HepG2 (cell line): ENCODE results near the gene HIPK4. TPM values are rescaled to one million over a fixed set of nuclear protein-coding genes. Genes with fewer than 3 reads are reported as not detected.

Source experiments
- ATAC-seq: fragments of 200-7000 bp; cut with Tn5 transposase; 3 replicates; pipeline ENCODE4 v1.9.1; 2020; ENCODE audit warnings: mild to moderate bottlenecking, moderate library complexity
- BruUV-seq: library from RNA; stranded (reverse); fragments of 400-500 nt; replicated peaks from 2 replicates; lab custom pipeline; 2021; lab: Mats Ljungman, UMichigan
- CTCF ChIA-PET: fragments of 300-600 bp; formaldehyde crosslinking; extraction: SDS; loops from one replicate; lab custom pipeline; 2021; ENCODE audit warnings: low total read pairs, inconsistent platforms, low intra/inter-chr PET ratio; lab: Yijun Ruan, JAX
- POLR2A ChIA-PET: fragments of 350-600 bp; sonication (Branson Sonifier 250); formaldehyde crosslinking; loops from one replicate; lab custom pipeline; 2020; ENCODE audit warnings: antibody characterized with exemption, inconsistent platforms; lab: Yijun Ruan, JAX
- DNase-seq: peaks from one replicate; pipeline ENCODE4 v3.0.0-alpha.2; 2015; ENCODE audit warnings: low spot score
- FAIRE-seq: peaks from 3 replicates; lab custom pipeline; 2011; peaks lifted over from hg19 to GRCh38; lab: Jason Lieb, UNC
- H2AFZ ChIP-seq: one replicate; pipeline ENCODE4 v1.6.1; 2011; ENCODE audit warnings: low read length, inconsistent platforms
- H3K27ac ChIP-seq: fragments of 300-600 bp; 3 replicates; pipeline ENCODE4 v1.8.0; 2011; ENCODE audit warnings: mixed run types, mild to moderate bottlenecking, mixed read lengths, low read length, inconsistent platforms; ENCODE audit not compliant: insufficient read depth; ENCODE audit errors: extremely low read length
- H3K27me3 ChIP-seq, 2 experiments: fragments of 200-600 bp in 1 of 2; 2 replicates in 1 of 2; 3 replicates in 1 of 2; pipeline versions ENCODE4 v1.6.0 to v1.8.0; 2011; ENCODE audit warnings: low read length in 2 of 2, mild to moderate bottlenecking in 2 of 2, moderate library complexity in 2 of 2, inconsistent platforms in 1 of 2; ENCODE audit not compliant: insufficient read depth in 2 of 2, control insufficient read depth in 1 of 2
- H3K36me3 ChIP-seq, 2 experiments: fragments of 200-600 bp in 1 of 2; replicated peaks in 1 of 2; 2 replicates in 1 of 2; 3 replicates in 1 of 2; pipeline versions ENCODE4 v1.5.1 to v1.8.0; 2011; ENCODE audit warnings: low read length in 2 of 2, inconsistent platforms in 1 of 2; ENCODE audit not compliant: insufficient read depth in 2 of 2, control insufficient read depth in 1 of 2
- H3K4me1 ChIP-seq: 2 replicates; pipeline ENCODE4 v1.5.1; 2012; ENCODE audit warnings: low read length, inconsistent platforms; ENCODE audit not compliant: insufficient read depth
- H3K4me2 ChIP-seq: 2 replicates; pipeline ENCODE4 v1.6.0; 2011; ENCODE audit warnings: low read depth, low read length, inconsistent platforms
- H3K4me3 ChIP-seq, 3 experiments: fragments of 200-600 bp in 1 of 3; sonication (generic), shearing (Covaris generic) in 1 of 3; replicated peaks in 1 of 3; 2 replicates each; pipeline ENCODE4 v1.5.1; 2011 to 2016; ENCODE audit warnings: low read length in 3 of 3, inconsistent platforms in 2 of 3, low read depth in 2 of 3, mild to moderate bottlenecking in 2 of 3, control low read depth in 1 of 3, mixed read lengths in 1 of 3; ENCODE audit not compliant: insufficient read depth in 1 of 3
- H3K79me2 ChIP-seq: one replicate; pipeline ENCODE4 v1.6.1; 2011; ENCODE audit warnings: low read length, inconsistent platforms; ENCODE audit not compliant: insufficient read depth
- H3K9ac ChIP-seq: 2 replicates; pipeline ENCODE4 v1.6.0; 2011; ENCODE audit warnings: mild to moderate bottlenecking, low read depth, low read length, inconsistent platforms; ENCODE audit not compliant: insufficient read depth
- H3K9me3 ChIP-seq: 2 replicates; pipeline ENCODE4 v1.5.1; 2012; ENCODE audit warnings: mild to moderate bottlenecking, low read length
- H4K20me1 ChIP-seq: 2 replicates; pipeline ENCODE4 v1.6.0; 2011; ENCODE audit warnings: inconsistent platforms, mild to moderate bottlenecking, low read length, moderate library complexity; ENCODE audit not compliant: insufficient read depth
- AKNA ChIP-seq: sonication (generic); formaldehyde crosslinking; IDR thresholded peaks from 2 replicates; pipeline ENCODE4 v1.4.0; 2020; ENCODE audit warnings: missing genetic modification reagents, borderline replicate concordance
- ATF1 ChIP-seq: IDR thresholded peaks from 2 replicates; pipeline ENCODE4 v1.6.1; 2016; ENCODE audit warnings: mild to moderate bottlenecking, control low read depth
- ATF6 ChIP-seq: sonication (generic); formaldehyde crosslinking; conservative IDR thresholded peaks from 2 replicates; pipeline ENCODE4 v1.4.0; 2020; ENCODE audit warnings: missing genetic modification reagents
- KMT2B ChIP-seq: IDR thresholded peaks from 2 replicates; pipeline ENCODE4 v1.6.1; 2016; ENCODE audit warnings: missing genetic modification reagents, missing compliant biosample characterization
- MIER3 ChIP-seq: IDR thresholded peaks from 2 replicates; pipeline ENCODE4 v1.6.1; 2016; ENCODE audit warnings: missing compliant biosample characterization, borderline replicate concordance
- MIXL1 ChIP-seq: IDR thresholded peaks from 2 replicates; pipeline ENCODE4 v1.6.1; 2016
- NPAS2 ChIP-seq: sonication (generic); formaldehyde crosslinking; IDR thresholded peaks from 2 replicates; pipeline ENCODE4 v1.8.0; 2022; ENCODE audit warnings: mild to moderate bottlenecking, missing genetic modification reagents, borderline replicate concordance
- RFX1 ChIP-seq: fragments of 450-650 bp; IDR thresholded peaks from 2 replicates; pipeline ENCODE4 v1.6.1; 2017
- SATB2 ChIP-seq: sonication (generic); formaldehyde crosslinking; IDR thresholded peaks from 2 replicates; pipeline ENCODE4 v1.5.0; 2020; ENCODE audit warnings: missing genetic modification reagents
- XBP1 ChIP-seq: sonication (generic); formaldehyde crosslinking; IDR thresholded peaks from 2 replicates; pipeline ENCODE4 v1.5.0; 2020; ENCODE audit warnings: missing genetic modification reagents
- YY1 ChIP-seq: IDR thresholded peaks from 2 replicates; pipeline ENCODE4 v1.6.1; 2011; ENCODE audit warnings: low read length, low read depth, moderate library complexity, mild to moderate bottlenecking; ENCODE audit not compliant: insufficient read depth, insufficient replicate concordance
- ZNF224 ChIP-seq: sonication (generic); formaldehyde crosslinking; IDR thresholded peaks from 2 replicates; pipeline ENCODE4 v1.5.0; 2020; ENCODE audit warnings: mild to moderate bottlenecking, missing genetic modification reagents
- ZNF564 ChIP-seq: sonication (generic); formaldehyde crosslinking; IDR thresholded peaks from 2 replicates; pipeline ENCODE4 v1.8.1; 2023; ENCODE audit warnings: mild to moderate bottlenecking, missing genetic modification reagents
- ZSCAN9 ChIP-seq: IDR thresholded peaks from 2 replicates; pipeline ENCODE4 v1.6.1; 2016; ENCODE audit warnings: borderline replicate concordance
- WGBS: methylation state at CpG from one replicate; pipeline ENCODE4 v1.1.6; 2017; ENCODE audit warnings: low lambda C conversion rate; 5-methylcytosine and 5-hydroxymethylcytosine counted together
- in situ Hi-C: cut with HindIII; loops from 2 replicates; pipeline ENCODE4 v1.10.0; 2017; ENCODE audit warnings: low pct_unique_long_range_greater_than_20kb; ENCODE audit not compliant: extremely low pct_ligation_motif_present
- intact Hi-C: fragments of 100-400 bp; cut with micrococcal nuclease; formaldehyde crosslinking; loops from one replicate; pipeline ENCODE4 v1.10.0; 2022; ENCODE audit not compliant: unreplicated experiment
- polyA plus RNA-seq, 8 experiments: library from polyadenylated mRNA; depleted of rRNA in 3 of 8; stranded (reverse) in 7 of 8; unstranded in 1 of 8; fragments of >200 nt; fragmentation: Illumina TruSeq in 4 of 8; extraction: Trizol in 4 of 8; gene quantifications; 2 replicates each; pipeline versions ENCODE4 v1.2.1 to v1.2.3, GENCODE V29; 2011 to 2016; ENCODE audit warnings: low read depth in 4 of 8, missing spikeins in 1 of 8, mixed read lengths in 1 of 8; ENCODE audit not compliant: insufficient read depth in 1 of 8
- total RNA-seq, 5 experiments: library from RNA; depleted of rRNA; stranded (reverse); fragments of >200 nt; fragmentation: Illumina TruSeq; extraction: Trizol; gene quantifications; 2 replicates each; pipeline ENCODE4 v1.2.3, GENCODE V29; 2016; ENCODE audit warnings: low read depth in 1 of 5

The HIPK4 gene
- total and polyA plus RNA-seq, 2 of the 13 experiments (the other 11 are each of a cell fraction or from before 2014, with no cell fraction given), result 0.03 TPM; not detected in 1

- BruUV-seq, result no TSS peak
- WGBS, result 92% methylated on average over 9 of the region's 9 CpGs
- intact Hi-C loops, result no loop called here
- ChIA-PET POLR2A (no interaction called here), CTCF (interaction anchor here (0.6 kb wide), 1 partner anchor 65 kb away, joined by 3 read pairs; no protein-coding TSS in a partner anchor)
- Histone ChIP-seq H3K27me3 (no peaks in the 10 kb centered on the region), H3K9ac (no peak overlapping the region), H3K4me3 (no peak overlapping the region), H2AFZ (no peak overlapping the region), H3K27ac (no peak overlapping the region), H3K9me3 (no peaks in the 10 kb centered on the region), H4K20me1 (no peaks in the 10 kb centered on the region), H3K4me2 (no peak overlapping the region), H3K4me1 (peaks cover 7% of the 10 kb centered on the region), H3K36me3 (no peaks in the 10 kb centered on the region; a peak in 1 of 5 replicates), H3K79me2 (no peaks in the 10 kb centered on the region)
- in situ Hi-C loops, result no loop called here
- TF ChIP-seq ZSCAN9 (CRISPR knock-in tag) (no peak), SATB2 (CRISPR knock-in tag) (no peak), XBP1 (CRISPR knock-in tag) (no peak), MIER3 (CRISPR knock-in tag) (no peak), ZNF564 (CRISPR knock-in tag) (no peak), NPAS2 (CRISPR knock-in tag) (no peak), AKNA (CRISPR knock-in tag) (no peak), KMT2B (CRISPR knock-in tag) (no peak), MIXL1 (CRISPR knock-in tag) (no peak), YY1 (no peak), RFX1 (no peak), ZNF224 (CRISPR knock-in tag) (no peak), ATF1 (CRISPR knock-in tag) (no peak), ATF6 (CRISPR knock-in tag) (no peak)
- no peak for ATAC-seq
- DNase-seq, result no peak
- FAIRE-seq, result no peak
Observed at GRCh38 chr19:40355975-40356680, 33.9 kb downstream of the HIPK4 start.
